ENCODE data around the gene STK40.

The STK40 gene

DNA sequence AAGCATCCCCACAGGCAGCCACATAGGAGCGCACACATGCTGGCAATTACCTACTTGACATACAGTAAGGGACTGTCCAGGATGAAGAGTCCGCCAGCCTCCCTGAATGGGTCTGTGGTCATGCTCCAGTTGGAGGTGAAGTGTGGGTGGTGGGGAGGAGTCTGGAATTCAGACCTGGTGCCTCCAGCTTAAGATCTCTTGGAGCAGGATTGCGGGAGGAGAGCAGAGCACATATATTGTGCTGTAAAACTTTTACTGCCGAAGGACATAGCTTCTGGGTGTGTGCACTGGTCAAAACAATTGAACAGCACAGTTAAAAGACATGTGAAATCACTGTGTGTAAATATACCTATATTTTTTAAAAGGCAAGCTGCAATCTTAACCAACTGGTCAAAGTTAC, 17.9 kb downstream of the STK40 start:
- DNase-seq: no peak

- DNase-seq: no peak
Observed at GRCh38 chr1:36367066-36367465, 18.7 kb downstream of the STK40 start.

DNA sequence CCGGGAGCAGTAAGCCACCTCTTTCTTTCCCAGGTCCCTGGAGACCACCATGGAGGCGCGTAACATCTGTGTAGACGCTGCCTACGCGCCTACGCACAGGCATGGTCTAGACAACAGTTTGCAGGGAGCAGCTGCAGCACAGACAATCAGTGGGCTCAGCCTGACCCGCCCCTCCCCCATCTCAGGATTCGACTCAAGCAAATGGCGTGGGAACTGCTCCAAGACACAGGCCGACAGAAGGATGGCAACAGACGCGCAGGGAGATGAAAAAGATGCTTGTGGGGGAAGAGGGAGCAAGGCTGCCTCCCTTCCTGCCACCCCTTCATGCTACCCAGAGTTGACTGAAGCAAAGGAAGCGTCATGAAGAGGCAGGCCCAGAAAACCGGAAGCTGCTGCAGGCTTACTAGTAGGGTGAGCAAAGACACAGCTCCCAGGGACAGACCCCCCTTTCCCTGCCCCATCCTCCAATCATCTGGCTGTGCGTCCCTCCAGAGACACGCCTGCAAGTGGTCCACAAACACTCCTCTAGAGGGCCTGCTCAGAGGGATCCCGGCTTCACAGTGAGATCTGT, 19.5 kb downstream of the STK40 start:
- no peak for DNase-seq

DNA sequence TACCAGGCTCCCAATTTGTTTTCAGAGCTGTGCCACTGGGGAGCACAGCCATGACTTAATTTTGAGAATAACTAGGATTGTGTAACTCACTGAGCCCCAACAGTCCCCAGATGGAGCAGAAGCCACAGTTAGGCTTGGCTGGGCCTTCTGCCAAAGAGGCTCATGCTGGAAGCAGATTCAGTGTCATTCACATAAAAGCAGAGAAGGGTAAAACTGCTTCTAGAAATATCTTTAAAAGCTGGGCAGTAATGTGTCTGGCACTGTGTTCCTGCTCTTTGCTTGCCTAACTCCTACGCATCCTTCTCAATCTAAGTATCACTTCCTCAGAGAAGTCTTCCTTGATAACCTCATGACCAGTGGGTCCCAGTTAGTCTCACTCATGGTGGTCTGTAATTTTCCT, 20.3 kb downstream of the STK40 start:
- DNase-seq: no peak

DNA sequence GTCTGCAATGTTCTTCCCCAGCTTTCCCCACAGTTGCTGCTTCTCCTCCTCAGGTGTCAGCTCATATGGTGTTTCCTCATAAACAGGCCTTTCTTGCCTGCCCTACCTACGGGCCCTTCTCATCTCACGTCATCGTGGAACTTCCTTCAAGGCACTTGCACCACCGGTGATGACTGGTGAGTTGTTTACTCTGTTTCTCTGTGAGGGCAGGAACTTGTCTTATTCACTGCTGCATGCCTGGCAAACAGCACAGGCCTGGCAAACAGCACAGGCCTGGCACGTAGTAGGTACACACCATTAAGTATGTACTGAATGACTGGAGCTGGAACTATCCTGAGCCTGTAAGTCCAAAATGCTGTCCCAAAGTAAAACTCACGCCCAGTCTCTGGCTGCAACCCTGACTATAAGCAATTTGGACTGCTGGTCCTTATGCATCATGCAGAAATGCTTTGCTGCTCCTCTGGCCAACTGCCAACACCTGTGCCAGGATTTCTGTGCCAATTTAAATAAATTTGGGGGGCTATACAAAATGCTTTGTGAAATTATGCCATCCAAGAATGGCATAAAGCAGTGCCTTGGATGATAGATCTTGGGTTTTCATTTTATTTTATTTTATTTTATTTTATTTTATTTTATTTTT, 25.7 kb downstream of the STK40 start:
- no peak for DNase-seq

DNA sequence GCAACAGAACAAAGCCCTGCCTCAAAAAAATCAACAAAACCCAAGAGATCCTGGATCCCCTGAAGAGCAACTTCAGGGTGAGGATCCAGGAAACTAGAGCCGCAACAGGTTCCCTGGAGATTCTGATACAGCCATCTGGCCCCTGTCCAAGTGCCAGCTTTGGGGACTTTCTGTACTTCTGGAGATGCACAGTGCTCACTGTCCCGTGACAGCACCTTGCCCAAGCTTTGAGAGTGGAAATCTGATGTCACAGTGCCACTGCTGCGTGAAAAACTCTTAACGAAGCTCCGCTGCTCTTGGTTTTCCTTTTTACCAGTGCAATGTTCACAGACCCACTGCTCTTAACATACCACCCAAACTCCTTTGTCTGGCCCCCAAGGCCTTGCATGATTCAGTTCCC, 26.3 kb downstream of the STK40 start:
- no peak for DNase-seq

DNA sequence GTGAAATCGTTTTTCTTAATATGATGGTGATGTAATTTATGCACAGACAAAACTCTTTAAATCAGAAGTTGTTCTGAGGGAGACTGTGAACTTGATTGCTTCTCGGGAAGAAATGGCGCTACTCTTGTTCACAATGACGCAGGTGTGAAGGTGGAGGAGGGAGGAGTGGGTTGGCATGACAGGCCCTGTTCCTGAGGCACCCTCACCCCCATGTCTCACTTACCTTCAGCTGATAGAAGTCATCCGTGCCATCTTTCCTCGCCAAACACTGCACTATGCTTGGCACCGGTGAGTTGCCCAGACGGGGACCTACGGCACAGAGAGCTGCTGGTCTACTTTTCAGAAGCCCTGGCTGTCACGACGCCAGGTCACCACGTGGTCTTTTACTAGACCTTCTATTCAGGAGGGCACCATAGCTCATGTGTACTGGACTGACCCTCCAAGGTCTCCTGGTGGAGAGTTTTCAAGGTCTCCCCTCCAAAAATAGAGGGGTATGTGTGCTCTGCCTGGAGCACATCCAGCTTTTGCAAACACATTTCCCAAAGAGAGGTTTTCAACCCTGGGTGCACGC, 27.1 kb downstream of the STK40 start:
- no peak for DNase-seq

GRCh38 chr1:36355811-36356210, 29.9 kb downstream of the STK40 start:
- DNase-seq: no peak

DNA sequence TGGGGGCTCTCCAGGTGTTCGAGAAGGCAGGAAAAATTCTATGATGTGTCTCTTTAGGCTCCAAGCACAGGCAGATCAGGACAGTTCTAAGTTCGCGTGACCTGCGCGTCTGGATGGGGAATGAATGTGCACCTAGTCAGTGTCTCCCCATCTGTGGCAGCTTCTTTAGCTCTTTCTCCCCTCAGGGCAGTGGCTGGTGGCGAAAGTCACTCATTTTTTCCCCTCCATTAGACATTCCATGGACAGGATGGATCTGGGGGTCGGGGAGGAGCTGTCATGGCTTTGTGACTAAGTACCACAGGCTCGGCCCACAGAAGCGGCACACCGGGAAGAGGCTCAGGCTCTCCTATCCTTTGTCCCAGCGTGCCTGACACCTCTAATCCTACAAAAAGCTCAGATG, 31.2 kb downstream of the STK40 start:
- DNase-seq: no peak

- no peak for DNase-seq
Observed at GRCh38 chr1:36352910-36353878, 32.5 kb downstream of the STK40 start.

DNA sequence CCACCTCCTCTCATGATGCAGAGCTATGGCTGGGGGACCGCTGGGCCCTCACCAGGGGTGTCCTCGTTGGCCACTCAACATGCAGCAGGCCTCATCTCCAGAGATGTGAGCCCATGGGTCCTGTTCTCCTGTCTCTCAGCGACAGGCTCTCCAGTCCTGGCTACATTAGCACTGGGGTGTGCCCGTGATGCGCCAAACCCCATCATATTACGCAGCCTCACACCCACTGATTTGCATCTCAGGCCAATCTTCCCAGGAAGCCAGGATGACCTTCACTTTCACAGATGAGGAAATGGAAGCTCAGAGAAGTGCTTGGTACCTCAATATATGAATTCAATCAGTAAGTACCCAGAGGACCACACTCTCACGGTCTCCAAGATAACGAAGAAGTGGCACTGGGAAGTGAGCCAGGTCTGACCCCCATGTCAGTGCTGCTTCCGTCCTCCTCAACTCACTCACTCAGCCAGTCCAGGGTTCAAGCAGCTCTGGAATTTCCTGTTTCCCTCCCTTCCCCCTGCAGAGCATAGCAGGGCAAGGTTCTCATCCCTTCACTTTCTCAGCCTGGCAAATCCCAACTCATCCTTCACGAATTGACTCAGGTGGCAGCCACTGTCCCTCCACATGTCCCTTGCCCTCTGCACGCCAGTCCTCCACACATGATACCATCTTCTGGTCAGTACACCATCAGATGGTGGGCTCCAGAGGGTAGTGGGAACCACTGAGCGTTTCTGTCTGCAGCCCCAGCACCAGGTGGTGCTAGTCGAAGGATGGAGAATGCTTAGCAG, 33.4 kb downstream of the STK40 start:
- no peak for DNase-seq

- no peak for DNase-seq
Observed at GRCh38 chr1:36351227-36351977, 34.3 kb downstream of the STK40 start.

GRCh38 chr1:36350659-36351226, 35.0 kb downstream of the STK40 start:
- no peak for DNase-seq

DNA sequence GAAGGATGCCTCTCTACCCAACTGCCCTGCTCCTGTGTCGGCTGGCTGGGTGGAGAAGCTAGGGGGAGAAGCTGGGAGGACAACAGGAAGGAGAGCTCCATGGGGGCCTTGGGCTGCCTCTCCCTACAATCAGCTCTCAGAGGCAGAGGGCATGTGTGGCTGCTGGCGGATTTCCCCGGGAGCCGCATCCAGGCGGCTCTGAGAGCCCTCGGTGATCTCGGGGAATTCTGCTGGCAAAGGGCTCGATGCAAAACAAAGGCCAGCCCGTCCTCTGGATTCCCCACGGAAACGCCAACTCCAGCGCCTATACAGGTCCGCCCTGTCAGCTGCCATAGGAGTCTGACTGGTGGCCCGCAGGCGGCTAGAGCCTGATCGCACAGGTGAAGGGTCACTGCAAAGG, 35.9 kb downstream of the STK40 start:
- DNase-seq: no peak

DNA sequence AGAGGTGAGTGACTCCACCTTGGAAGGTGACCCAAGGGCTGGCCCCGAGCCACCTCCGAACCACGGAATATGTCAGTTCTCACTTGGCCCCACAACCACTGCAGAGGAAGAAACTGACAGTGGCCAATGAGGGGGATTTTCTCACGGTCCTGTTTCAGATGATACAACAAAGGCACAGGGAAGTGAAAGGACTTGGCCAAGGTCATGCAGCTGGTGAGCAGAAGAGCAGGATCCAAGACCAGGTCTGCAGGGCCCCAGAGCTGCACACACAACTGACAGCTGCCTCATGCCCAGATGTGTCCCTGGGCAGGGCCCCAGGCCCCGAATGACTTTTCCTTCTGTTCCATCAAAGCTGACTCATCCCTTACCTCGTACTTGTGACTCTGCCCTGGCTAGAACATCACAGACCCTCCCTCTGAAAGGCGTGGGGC, 36.5 kb downstream of the STK40 start:
- DNase-seq: no peak

- DNase-seq: no peak
Observed at GRCh38 chr1:36346741-36347370, 38.9 kb downstream of the STK40 start.

- no peak for DNase-seq
Observed at GRCh38 chr1:36345353-36345752, 40.4 kb downstream of the STK40 start.

DNA sequence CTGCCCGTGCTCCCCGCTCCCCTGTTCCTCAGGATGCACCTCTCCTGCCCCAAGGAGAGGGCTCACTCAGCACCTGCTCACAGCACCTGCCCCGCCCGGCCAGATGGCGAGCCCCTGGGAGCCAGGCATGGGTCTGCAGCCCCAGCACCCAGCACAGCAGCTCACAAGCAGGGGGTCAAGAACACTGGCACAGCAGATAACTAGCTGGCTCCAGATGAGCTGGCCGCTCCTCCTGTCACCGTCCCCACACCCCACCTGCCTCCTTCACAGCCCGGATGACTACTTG, 41.4 kb downstream of the STK40 start:
- no peak for DNase-seq

GRCh38 chr1:36343651-36344394, 41.9 kb downstream of the STK40 start:
- no peak for DNase-seq

DNA sequence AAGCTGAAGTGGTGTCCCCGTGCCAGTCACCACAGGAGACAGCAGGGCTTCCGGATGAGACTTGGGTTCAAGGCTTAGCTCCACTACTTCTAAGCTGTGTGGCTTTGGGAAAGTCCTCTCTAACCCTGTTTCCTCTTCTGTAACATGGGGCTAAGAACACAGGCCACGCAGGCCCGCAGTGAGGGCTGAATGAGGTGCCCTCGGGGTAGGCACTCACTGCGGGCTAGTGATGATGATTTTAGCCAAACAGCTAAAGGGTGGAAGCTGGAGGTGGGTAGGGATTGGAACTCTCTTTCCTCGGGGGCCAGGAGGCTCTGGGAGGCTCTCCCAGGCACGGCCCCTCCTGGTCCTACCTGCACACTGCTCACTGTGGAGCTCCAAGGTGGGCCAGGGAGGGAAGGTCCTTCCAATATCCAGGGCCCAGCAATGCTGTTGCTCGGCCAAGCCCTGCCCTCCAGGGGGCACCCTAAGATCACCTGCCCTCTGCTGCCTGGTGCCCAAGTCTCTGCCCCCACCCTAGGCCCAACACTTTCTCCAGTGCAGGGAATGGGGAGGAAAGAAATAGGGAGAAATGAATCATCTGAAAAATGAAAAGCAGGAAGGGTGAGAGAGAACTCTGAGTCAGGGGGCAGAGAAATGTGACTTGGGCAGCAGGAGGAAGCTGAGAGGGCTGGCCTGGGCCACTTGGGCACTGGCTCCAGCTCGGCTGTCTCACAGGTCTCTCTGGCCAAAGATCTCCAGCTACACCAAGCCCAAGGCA, 43.1 kb downstream of the STK40 start:
- no peak for DNase-seq

Data from cortex of kidney (tissue), 1 donor.